Measurements from ENCODE around the gene YWHAQ. TPM values are rescaled to one million over a fixed set of nuclear protein-coding genes. Genes with fewer than 3 reads are reported as not detected.

Gene YWHAQ
- total and polyA plus RNA-seq, 2 of the 4 experiments (the other 2 are of a cell fraction) = 196 to 255 TPM

DNA sequence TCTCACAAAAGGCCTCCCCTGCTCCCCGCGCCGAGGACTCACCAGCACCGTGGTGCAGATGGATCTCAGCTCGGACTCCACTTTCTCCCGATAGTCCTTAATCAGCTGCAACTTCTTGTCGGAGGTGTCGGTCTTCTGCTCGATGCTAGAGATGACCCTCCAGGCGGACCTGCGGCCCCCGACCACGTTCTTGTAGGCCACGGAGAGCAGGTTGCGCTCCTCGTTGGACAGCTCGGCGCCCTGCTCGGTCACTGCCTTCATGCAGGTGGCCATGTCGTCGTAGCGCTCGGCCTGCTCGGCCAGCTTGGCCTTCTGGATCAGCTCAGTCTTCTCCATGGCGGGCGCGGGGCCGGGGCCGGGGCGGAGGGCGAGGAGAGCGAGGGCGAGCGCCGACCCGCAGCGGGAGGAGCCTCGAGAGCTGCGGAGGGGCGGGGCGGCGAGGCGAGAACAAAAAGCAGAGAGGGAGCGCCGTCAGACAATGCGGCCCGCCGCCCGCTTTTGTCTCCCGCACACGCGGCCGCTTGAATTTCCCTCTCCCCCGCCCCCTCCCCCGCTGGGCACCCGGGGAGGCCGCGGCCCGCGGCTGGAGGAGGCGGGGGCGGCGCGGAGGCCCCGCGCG lies 571 bp downstream of the YWHAQ start (continued):
- TF ChIP-seq, protein P1, sequence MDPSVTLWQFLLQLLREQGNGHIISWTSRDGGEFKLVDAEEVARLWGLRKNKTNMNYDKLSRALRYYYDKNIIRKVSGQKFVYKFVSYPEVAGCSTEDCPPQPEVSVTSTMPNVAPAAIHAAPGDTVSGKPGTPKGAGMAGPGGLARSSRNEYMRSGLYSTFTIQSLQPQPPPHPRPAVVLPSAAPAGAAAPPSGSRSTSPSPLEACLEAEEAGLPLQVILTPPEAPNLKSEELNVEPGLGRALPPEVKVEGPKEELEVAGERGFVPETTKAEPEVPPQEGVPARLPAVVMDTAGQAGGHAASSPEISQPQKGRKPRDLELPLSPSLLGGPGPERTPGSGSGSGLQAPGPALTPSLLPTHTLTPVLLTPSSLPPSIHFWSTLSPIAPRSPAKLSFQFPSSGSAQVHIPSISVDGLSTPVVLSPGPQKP (IDR thresholded peaks at IDR 0.05; ENCODE audit: borderline replicate concordance, low read depth, low read length) = no peak
- no peak for TF ChIP-seq RCOR1 (IDR thresholded peaks at IDR 0.05; ENCODE audit: insufficient replicate concordance, low read length)
